ENCODE measurements around the gene SYP. TPM values are rescaled to one million over a fixed set of nuclear protein-coding genes. Genes with fewer than 3 reads are reported as not detected.
"Not testable (repeated sequence)": the region's sequence is repeated elsewhere in the genome, so short reads cannot be mapped to it uniquely, and the experiment has no call there.

Gene SYP
- total RNA-seq, 1 experiment from 2014 or later: 7.0 TPM

DNA sequence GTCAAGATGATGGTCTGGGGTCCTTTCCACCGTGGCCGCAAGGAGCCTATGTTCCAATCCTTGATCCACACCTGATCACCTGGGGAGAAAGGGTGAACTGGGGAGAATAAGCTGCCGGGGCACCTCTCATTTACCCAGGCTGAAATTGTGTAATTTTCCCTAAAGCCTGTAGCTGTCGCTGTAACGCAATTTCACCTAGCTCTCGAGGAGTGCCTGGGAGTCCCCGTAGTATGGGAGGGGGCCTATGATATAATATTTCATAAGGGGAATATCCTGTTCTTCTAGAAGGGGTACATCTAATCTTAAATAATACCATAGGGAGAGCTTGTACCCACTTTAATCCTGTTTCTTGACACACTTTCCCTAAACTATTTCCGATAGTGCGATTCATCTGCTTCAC is 57.7 kb downstream of the SYP start:
- H3K4me1 Mint-ChIP-seq; H3K27ac Mint-ChIP-seq; H3K4me3 Mint-ChIP-seq; H3K36me3 Mint-ChIP-seq; ATAC-seq; H3K27me3 Mint-ChIP-seq (ENCODE audit: low read depth); POLR2A ChIA-PET; DNase-seq (ENCODE audit: low spot score): not testable (repeated sequence)
- CTCF ChIA-PET: interaction anchor here (0.9 to 3.6 kb wide), 17 partner anchors 8 to 184 kb away, joined by 3 to 29 read pairs (median 4); partner anchors contain the start of genes KCND1 and MAGIX
- H3K9me3 Mint-ChIP-seq: peaks cover 18% of the 10 kb centered on the region
- TF ChIP-seq, protein P1, sequence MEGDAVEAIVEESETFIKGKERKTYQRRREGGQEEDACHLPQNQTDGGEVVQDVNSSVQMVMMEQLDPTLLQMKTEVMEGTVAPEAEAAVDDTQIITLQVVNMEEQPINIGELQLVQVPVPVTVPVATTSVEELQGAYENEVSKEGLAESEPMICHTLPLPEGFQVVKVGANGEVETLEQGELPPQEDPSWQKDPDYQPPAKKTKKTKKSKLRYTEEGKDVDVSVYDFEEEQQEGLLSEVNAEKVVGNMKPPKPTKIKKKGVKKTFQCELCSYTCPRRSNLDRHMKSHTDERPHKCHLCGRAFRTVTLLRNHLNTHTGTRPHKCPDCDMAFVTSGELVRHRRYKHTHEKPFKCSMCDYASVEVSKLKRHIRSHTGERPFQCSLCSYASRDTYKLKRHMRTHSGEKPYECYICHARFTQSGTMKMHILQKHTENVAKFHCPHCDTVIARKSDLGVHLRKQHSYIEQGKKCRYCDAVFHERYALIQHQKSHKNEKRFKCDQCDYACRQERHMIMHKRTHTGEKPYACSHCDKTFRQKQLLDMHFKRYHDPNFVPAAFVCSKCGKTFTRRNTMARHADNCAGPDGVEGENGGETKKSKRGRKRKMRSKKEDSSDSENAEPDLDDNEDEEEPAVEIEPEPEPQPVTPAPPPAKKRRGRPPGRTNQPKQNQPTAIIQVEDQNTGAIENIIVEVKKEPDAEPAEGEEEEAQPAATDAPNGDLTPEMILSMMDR (IDR thresholded peaks at IDR 0.05): peak; percentile 26; the same call in 1 of the 2 replicates

DNA sequence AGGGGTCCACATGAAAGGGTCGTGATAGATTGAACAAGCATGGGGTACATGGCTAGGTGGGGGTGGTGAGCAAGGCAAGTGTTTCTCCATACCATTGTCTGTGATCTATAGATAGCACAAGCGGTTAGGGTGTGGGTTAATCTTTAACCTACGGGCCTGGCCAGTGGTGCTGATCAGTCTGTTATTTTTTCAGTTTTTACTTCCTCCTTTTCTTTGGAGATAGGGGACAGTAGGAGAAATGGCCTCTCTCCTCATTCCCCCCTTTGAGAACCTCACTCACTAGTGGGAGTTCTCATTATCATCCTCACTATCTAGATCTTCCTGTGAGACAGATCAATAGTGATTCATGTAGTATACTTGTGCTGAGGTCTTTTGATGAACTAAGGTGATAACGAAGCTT is 60.3 kb downstream of the SYP start:
- peaks cover 3% of the 10 kb centered on the region; the same call in 1 of the 2 replicates for H3K27me3 Mint-ChIP-seq (ENCODE audit: low read depth)
- ChIA-PET POLR2A (no interaction called here), CTCF (no interaction called here)
- ATAC-seq (no peak), DNase-seq (ENCODE audit: low spot score) (no peak)
- H3K4me3 Mint-ChIP-seq: no peak overlapping the region
- H3K4me1 Mint-ChIP-seq: no peaks in the 10 kb centered on the region
- TF ChIP-seq FOXJ3 (CRISPR knock-in tag; IDR thresholded peaks at IDR 0.05; ENCODE audit: borderline replicate concordance) (no peak), NFYB (CRISPR knock-in tag; conservative IDR thresholded peaks at IDR 0.05; ENCODE audit: low read depth) (no peak), ATF1 (CRISPR knock-in tag; IDR thresholded peaks at IDR 0.05) (no peak), SMAD4 (CRISPR knock-in tag; IDR thresholded peaks at IDR 0.05) (no peak), GRHL2 (CRISPR knock-in tag; IDR thresholded peaks at IDR 0.05; ENCODE audit: insufficient replicate concordance, severe bottlenecking) (no peak), NR3C1 (CRISPR knock-in tag; conservative IDR thresholded peaks at IDR 0.05; ENCODE audit: low read depth) (no peak)
- TF ChIP-seq, protein P2, sequence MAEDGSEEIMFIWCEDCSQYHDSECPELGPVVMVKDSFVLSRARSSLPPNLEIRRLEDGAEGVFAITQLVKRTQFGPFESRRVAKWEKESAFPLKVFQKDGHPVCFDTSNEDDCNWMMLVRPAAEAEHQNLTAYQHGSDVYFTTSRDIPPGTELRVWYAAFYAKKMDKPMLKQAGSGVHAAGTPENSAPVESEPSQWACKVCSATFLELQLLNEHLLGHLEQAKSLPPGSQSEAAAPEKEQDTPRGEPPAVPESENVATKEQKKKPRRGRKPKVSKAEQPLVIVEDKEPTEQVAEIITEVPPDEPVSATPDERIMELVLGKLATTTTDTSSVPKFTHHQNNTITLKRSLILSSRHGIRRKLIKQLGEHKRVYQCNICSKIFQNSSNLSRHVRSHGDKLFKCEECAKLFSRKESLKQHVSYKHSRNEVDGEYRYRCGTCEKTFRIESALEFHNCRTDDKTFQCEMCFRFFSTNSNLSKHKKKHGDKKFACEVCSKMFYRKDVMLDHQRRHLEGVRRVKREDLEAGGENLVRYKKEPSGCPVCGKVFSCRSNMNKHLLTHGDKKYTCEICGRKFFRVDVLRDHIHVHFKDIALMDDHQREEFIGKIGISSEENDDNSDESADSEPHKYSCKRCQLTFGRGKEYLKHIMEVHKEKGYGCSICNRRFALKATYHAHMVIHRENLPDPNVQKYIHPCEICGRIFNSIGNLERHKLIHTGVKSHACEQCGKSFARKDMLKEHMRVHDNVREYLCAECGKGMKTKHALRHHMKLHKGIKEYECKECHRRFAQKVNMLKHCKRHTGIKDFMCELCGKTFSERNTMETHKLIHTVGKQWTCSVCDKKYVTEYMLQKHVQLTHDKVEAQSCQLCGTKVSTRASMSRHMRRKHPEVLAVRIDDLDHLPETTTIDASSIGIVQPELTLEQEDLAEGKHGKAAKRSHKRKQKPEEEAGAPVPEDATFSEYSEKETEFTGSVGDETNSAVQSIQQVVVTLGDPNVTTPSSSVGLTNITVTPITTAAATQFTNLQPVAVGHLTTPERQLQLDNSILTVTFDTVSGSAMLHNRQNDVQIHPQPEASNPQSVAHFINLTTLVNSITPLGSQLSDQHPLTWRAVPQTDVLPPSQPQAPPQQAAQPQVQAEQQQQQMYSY (CRISPR knock-in tag; IDR thresholded peaks at IDR 0.05): no peak
- TF ChIP-seq, protein P3, sequence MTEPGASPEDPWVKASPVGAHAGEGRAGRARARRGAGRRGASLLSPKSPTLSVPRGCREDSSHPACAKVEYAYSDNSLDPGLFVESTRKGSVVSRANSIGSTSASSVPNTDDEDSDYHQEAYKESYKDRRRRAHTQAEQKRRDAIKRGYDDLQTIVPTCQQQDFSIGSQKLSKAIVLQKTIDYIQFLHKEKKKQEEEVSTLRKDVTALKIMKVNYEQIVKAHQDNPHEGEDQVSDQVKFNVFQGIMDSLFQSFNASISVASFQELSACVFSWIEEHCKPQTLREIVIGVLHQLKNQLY (CRISPR knock-in tag; IDR thresholded peaks at IDR 0.05): no peak
- no peak overlapping the region for H3K27ac Mint-ChIP-seq
- H3K36me3 Mint-ChIP-seq: peaks cover 9% of the 10 kb centered on the region
- H3K9me3 Mint-ChIP-seq: peaks cover 18% of the 10 kb centered on the region

Other genes starting within 250 kb of the SYP start
- 50.9 to 52.6 TPM (median 51.1 TPM) in 3 replicates for gene OTUD5, start 242.6 kb downstream of the SYP start, total RNA-seq (2021)
- 4.9 to 5.4 TPM (median 5.2 TPM) in 3 replicates for gene KCND1, start 228.3 kb downstream of the SYP start, total RNA-seq (2021)
- gene GRIPAP1, start 197.9 kb downstream of the SYP start, total RNA-seq (2021): 60.0 to 70.7 TPM (median 60.9 TPM) in 3 replicates
- 46.4 to 51.2 TPM (median 50.0 TPM) in 3 replicates for gene TFE3, start 156.8 kb downstream of the SYP start, total RNA-seq (2021)
- gene CCDC120, start 141.2 kb downstream of the SYP start, total RNA-seq (2021): 13.0 to 15.2 TPM (median 14.4 TPM) in 3 replicates
- gene PRAF2, start 126.2 kb downstream of the SYP start, total RNA-seq (2021): 14.8 to 16.1 TPM (median 15.0 TPM) in 3 replicates
- 20.0 to 23.9 TPM (median 21.4 TPM) in 3 replicates for gene WDR45, start 120.3 kb downstream of the SYP start, total RNA-seq (2021)
- 18.5 to 19.9 TPM (median 19.0 TPM) in 3 replicates for gene GPKOW, start 76.5 kb downstream of the SYP start, total RNA-seq (2021)
- gene MAGIX, start 37.4 kb downstream of the SYP start, total RNA-seq (2021): 1.2 to 2.4 TPM (median 2.0 TPM) in 3 replicates
- 11.8 to 12.9 TPM (median 12.4 TPM) in 3 replicates for gene PLP2, start 28.3 kb downstream of the SYP start, total RNA-seq (2021)
- gene PRICKLE3, start 13.8 kb downstream of the SYP start, total RNA-seq (2021): 12.5 to 14.6 TPM (median 12.8 TPM) in 3 replicates
- gene CACNA1F, start 33.1 kb upstream of the SYP start, total RNA-seq (2021): 1.6 to 2.7 TPM (median 1.8 TPM) in 3 replicates
- 10.2 to 13.4 TPM (median 13.2 TPM) in 3 replicates for gene CCDC22, start 35.3 kb upstream of the SYP start, total RNA-seq (2021)
- gene FOXP3, start 64.5 kb upstream of the SYP start, total RNA-seq (2021): 0.39 to 0.42 TPM (median 0.39 TPM) in 3 replicates
- gene PPP1R3F, start 69.6 kb upstream of the SYP start, total RNA-seq (2021): 7.0 to 14.1 TPM (median 11.3 TPM) in 3 replicates
- not detected in 3 replicates for gene GAGE10, start 103.5 kb upstream of the SYP start, total RNA-seq (2021)
- not detected in 3 replicates for gene GAGE12J, start 121.8 kb upstream of the SYP start, total RNA-seq (2021)
- 0.39 TPM in 1 of 3 replicates, not detected in the others for gene GAGE13, start 131.4 kb upstream of the SYP start, total RNA-seq (2021)